NCI-H524 treated with DMSO at 0.1 percent for 48 hours (cell line): Measurements from ENCODE around the gene BRCA2.
A peak's percentile ranks its signal among the peaks of the same experiment; 100 is the strongest.

Source experiments
- DNase-seq: peaks from one replicate; lab custom pipeline; 2025; lab: John Stamatoyannopoulos, UW

Gene BRCA2, protein sequence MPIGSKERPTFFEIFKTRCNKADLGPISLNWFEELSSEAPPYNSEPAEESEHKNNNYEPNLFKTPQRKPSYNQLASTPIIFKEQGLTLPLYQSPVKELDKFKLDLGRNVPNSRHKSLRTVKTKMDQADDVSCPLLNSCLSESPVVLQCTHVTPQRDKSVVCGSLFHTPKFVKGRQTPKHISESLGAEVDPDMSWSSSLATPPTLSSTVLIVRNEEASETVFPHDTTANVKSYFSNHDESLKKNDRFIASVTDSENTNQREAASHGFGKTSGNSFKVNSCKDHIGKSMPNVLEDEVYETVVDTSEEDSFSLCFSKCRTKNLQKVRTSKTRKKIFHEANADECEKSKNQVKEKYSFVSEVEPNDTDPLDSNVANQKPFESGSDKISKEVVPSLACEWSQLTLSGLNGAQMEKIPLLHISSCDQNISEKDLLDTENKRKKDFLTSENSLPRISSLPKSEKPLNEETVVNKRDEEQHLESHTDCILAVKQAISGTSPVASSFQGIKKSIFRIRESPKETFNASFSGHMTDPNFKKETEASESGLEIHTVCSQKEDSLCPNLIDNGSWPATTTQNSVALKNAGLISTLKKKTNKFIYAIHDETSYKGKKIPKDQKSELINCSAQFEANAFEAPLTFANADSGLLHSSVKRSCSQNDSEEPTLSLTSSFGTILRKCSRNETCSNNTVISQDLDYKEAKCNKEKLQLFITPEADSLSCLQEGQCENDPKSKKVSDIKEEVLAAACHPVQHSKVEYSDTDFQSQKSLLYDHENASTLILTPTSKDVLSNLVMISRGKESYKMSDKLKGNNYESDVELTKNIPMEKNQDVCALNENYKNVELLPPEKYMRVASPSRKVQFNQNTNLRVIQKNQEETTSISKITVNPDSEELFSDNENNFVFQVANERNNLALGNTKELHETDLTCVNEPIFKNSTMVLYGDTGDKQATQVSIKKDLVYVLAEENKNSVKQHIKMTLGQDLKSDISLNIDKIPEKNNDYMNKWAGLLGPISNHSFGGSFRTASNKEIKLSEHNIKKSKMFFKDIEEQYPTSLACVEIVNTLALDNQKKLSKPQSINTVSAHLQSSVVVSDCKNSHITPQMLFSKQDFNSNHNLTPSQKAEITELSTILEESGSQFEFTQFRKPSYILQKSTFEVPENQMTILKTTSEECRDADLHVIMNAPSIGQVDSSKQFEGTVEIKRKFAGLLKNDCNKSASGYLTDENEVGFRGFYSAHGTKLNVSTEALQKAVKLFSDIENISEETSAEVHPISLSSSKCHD (N-terminal part only)

DNA sequence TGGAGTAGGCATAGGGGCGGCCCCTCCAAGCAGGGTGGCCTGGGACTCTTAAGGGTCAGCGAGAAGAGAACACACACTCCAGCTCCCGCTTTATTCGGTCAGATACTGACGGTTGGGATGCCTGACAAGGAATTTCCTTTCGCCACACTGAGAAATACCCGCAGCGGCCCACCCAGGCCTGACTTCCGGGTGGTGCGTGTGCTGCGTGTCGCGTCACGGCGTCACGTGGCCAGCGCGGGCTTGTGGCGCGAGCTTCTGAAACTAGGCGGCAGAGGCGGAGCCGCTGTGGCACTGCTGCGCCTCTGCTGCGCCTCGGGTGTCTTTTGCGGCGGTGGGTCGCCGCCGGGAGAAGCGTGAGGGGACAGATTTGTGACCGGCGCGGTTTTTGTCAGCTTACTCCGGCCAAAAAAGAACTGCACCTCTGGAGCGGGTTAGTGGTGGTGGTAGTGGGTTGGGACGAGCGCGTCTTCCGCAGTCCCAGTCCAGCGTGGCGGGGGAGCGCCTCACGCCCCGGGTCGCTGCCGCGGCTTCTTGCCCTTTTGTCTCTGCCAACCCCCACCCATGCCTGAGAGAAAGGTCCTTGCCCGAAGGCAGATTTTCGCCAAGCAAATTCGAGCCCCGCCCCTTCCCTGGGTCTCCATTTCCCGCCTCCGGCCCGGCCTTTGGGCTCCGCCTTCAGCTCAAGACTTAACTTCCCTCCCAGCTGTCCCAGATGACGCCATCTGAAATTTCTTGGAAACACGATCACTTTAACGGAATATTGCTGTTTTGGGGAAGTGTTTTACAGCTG is at the start of gene BRCA2, which contains the start of gene ZAR1L:
TSS of gene BRCA2 (plus strand) at position 271 of the 790 bp plus-strand sequence. CDS start 953 bp downstream, outside the sequence.
TSS of gene ZAR1L (minus strand) at position 126 of the 790 bp plus-strand sequence. CDS start 3,438 bp downstream, outside the sequence.
- DNase-seq: peak; percentile 91

DNA sequence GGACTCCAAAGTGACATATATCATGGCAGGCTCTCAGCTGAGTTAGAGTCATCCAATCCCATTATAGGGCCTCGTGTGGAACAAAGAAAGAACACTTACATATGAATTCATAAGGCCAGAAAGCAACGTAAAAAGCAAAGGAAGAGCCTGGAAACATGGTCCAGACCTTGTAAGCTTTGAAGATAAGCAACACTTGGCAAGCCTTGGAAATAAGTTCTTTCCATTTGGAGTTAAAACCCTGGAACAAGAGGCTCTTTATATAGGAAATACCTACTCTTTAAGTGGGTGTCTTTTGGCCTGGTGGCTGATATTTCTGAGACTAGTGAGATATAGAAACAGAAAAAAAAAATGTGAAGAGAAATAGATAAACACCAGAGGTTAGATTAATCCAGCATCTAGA is 49.6 kb upstream of the BRCA2 start:
- no peak for DNase-seq

DNA sequence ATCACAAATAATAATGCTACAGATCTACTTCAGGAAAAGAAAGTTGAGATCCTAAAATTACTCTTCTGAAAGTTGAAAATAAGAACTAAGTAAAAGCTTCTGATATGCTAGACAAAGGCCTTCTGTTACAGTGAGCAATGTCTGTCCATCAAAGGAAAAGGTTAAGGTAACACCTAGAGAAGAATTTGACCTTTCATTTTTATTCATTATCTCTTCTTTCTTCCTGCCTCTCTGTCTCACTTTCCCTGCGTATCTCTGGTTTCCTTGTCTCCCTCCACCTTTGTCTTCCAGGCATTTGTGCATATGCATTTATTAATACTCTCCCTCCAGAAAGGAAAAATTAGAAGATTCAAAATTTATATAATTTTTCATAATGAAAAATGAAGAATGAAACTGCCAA is 49.2 kb upstream of the BRCA2 start:
- DNase-seq: no peak

DNA sequence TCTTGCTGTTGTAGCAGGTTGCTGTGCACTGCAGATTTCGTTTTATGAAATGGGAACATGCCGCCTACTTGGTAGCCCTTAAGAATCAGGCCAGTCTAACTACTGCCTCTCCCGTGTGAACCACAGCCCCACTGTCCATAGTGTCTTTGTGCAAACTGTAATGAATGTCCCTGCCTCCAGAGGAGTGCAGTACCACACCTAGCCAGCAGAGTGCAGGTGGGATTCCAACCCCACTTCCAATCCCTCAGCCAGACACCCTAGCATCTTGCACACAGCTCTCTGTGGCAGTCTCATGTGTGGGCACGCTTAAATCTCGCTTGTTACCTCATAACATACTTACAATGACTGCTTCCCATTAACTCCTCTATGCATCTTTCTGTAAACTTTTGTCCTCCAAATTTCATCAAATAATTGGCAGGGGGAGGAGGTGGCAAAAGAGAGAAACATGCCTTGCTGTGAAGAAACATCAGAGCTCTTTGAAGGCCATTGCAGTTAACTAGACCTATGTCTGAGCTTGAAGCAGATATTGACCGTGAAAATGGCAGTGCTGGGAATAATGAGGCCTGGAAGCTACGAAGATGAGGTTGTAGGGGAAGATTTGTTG is 47.4 kb upstream of the BRCA2 start:
- DNase-seq: no peak

DNA sequence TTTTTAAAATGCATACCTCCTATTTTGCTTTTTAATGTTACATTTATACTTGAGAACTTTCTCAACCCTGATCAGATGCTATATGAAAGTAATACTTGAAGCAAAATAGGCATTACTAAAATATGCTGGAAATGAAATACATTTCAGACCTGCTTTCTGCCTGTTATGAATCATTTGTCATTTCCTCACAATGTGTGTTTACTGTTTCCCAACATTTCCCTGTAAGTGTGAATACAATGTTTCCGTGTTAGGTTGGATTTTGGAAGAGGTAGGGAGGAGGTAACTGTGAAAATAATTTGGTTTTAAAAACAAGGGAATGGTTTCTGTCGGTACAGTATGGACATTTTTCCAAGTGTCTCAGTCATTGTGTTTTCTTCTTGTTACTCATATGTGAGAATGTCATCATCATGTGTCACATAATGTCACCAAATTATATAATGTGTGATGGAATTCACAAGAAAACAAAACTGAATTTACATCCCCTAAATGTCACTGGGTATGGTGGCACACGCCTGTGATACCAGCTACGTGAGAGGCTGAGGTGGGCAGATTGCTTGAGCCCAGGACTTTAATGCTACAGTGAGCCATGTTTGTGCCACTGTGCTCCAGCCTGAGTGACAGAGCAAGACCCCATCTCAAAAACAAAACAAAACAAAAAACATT is 43.2 kb upstream of the BRCA2 start:
- DNase-seq: no peak

DNA sequence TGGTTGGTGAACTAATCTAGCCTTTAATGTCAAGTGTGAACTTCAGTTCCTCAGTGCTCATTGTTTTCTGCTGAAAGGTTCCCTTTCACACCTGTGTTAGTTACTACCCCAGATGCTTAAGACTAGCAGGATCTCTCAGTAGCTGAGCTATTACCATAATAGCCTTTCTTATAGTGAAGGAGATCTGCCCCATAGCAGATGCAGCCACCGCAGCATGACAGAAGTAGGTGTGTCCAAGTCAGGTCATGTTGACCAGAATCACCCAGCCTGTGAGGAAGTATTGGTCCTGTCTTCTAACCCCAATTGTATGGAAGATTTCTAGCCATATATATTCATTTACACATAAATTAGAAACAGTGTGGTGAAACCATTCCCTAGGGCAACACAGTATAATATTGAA is 37.5 kb upstream of the BRCA2 start:
- DNase-seq: no peak

DNA sequence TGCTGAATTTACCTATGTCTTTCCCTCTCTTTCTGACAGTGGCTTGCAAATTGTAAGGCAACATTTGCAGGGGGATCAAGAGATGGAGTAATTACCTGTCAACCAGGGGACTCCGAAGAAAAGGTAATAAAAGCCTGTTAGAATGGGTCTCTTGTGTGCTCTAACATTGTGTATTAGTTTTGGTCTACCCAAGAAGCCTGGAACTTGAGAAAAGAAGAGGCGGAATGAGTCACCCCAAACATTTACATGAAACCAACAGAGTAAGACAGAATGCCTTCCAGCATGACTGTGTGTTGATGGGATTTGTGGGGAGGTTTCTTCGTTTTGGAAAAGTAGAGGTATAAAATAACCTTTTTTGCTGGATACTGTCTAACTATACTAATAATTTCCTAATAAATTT is 36.9 kb upstream of the BRCA2 start:
- no peak for DNase-seq

DNA sequence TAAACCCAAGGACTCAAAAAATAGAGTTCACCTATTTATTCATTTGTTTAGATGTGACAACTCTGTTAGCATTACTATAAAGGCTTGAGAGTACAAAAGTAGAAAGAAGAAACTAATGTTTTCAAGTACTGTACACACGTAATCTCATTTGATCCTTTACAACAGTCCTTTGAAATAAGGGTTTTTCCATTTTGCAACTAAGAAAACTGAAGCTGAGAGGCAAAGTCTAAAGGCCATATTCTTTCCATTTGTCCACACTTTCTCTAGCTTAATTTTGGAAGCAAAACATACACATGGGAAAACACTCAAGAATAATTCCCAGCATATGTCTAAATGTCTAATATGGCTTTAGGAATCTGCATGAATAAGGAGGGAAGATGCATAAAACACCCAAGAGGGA is 34.2 kb upstream of the BRCA2 start:
- DNase-seq: no peak

DNA sequence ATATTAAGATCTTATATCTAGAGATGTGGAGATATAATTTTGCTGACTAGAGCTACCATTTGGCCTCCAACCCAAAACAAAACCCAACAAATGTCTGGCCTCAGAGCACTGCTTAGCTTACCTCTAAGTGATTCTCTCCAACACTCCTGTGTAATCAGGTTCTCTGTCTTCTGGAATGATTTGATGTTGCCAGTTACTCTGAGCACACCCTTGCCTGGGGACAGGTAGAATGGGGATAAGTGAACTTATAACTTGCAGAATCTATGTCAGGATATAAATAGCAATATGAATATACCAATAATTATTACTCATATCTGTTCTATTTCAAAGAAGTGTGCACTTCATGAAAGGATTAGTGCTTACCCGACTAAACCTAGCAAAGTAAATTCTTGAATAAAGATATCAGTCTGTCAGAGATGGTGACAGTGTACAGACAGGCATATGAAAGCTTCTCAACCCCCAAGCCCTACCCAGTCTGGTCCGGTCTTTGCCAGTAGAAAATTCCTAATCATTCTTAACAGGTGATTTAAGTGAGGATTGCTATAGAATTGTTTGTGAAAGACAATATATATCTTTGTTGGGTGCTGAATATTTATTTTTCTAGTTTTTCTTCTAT is 33.1 kb upstream of the BRCA2 start:
- no peak for DNase-seq

DNA sequence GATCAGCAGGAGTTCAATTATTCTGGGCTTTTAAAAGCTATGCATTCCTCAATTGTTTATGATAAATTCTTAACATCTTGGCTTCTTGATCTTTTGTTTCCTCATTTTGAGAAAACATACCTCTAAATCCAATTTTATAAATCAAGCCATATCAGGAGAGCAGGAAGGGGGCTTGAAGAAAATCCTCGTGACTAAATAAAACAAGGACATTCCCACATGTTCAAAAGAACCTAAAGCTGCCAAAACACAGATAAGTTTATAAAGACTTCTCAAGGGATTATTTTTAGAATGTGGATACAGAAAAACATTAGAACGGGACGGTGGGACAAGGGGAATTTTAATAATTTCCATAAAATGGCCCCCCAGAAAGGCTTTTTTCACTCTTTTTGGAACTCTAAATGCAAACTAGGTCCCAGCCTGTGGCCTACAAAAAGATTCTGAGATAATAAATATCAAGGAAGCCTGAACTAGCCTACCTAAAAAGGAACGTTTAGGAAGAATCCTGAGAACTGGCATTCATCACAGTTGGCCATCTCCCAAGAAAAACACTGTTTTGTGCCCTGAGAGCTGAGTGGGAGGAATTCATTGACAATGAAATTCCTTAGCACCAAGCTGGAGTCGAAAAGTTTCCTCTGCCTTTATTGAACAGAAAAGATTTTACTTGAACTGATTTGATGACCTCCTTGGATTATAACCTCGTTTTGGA is 30.2 kb upstream of the BRCA2 start:
- no peak for DNase-seq

DNA sequence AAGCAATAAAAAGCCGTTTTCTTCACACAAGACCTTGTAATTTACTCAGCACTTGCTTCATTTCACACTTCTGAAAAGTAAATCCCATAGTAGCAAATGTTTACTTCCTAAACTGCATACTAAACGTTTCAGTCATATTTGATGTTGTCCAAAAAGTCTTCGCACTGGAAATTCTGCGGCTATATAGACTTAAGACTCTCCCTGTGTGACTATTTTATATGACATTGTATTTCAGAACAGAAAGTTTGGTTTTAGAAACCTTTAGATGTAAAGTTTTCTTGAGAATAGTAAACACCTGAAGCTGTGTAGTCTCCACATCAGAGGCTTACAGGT is 29.7 kb upstream of the BRCA2 start:
- no peak for DNase-seq

DNA sequence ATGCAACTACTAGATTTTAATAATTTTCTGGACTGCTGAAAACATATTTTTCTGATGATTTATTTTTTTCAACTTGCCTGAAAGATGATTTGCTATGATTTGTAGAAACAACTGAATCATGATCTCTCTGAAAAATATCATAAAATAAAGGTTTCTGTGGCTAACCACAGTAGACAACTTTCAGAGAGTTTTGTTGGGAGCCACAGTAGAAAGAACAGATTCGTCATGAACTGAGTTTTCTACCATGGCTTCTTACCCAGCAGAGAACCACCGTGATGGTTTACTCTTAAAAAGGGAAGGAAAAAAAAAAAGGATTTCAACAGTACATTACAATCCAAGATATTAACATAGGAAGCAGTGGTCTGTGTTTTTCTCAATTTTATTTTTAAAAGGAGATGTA is 18.1 kb upstream of the BRCA2 start:
- DNase-seq: no peak

DNA sequence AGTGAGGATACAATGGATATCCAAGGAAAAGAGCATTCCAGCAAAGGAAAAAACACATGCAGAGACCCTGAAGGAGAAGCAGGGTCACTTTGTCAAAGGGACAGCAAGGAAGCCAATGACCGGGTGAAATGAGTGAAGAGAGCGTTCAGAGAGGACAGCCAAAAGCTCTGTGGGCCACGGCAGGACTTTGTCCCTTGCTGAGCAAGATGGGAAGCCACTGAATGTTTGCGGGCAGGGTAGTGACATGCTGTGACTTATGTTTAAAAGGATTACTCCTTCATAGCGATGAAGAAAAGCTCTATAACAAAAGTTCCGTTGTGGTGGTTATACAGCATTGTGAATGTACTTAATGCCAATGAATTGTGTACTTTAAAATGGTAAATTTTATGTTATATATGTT is 16.6 kb upstream of the BRCA2 start:
- no peak for DNase-seq

DNA sequence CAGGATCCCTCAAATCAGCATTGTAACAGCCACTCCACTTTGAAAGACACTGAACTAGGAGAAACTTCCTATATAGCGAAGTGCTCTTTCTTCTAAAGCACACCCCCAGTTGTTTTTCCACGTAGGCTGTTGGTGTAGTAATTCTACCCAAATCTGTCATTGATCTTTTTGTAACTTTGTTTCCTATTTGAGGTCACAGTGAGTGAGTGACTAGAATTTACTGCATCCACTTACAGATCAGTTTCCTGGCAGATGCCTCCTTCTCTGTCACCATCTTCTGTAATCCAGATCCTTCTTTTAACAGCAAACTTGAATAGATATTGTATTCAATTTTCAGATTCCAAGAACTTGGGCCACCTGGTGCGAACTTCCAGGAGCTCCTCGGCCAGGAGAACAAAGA is 15.4 kb upstream of the BRCA2 start:
- DNase-seq: no peak

DNA sequence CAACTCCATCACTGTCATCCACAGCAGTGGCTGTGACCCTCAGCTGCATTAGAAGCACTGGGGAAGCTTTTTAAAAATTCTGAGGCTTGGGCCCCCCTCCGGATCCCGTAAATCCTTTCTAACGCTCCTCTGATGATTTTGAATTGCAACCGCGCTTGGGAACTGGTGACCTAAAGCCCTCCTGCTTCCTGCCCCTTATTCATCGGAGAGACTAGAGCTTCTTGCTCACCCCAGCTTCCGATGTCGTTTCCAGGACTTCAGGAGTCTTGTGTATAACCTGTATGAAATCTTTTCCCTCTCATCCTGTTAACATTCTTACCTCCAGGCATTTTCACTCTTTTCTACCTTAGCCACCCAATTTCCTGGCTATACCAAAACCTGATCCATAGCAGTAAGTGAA is 14.9 kb upstream of the BRCA2 start:
- DNase-seq: no peak

DNA sequence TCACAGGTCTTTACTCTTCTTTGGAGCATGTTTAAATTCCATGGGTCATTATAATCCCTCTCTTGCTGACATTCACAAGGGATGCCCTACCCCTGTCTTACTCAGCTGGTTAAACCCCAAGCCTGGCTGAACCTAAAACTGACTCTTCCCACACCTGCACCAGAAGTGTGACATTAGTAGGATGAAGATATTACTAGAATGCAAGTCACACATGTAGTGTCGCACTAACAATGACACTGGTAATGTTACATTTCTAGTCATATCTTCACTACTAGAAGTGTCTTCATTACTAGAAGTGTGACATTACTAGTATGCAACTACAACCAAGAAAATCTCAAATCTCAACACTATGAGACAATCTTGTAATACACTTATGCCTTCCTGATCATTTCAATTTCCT is 14.4 kb upstream of the BRCA2 start:
- no peak for DNase-seq

DNA sequence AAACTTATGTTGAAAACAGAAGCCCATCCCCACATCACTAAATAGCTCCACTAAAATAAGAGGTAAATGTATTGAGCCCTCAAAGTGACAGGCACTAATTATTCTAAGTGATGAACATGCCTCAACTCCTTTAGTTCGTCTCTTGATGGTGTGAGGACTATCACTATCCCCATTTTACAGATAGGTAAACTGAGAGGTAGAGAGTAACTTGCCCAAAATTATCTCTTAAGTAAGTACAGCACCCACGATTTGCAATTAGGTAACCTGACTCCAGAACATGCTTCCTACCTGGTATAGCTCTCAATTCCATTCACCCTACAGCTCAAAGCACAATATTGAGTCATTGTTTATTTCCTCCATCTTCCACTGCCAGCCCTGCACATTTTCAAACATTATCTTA is 12.8 kb upstream of the BRCA2 start:
- DNase-seq: no peak

DNA sequence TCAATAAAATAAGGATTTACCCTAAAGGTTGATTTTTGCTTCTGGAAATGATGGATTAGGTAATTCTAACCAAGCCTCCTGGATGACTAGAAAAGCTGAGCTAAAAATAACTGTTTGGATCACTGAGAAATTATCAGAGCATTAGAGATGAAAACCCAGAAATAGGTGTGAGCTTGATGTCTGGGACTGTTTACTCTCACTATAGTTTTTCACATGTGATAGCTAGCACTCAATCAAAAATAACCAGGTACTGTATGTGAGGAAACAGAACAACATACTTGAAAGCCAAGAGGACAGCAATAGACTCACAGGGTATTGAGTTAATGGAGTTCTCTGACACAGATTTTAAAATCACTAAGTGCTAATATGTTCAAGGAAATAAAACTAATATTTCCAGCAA is 9.7 kb upstream of the BRCA2 start:
- DNase-seq: no peak

DNA sequence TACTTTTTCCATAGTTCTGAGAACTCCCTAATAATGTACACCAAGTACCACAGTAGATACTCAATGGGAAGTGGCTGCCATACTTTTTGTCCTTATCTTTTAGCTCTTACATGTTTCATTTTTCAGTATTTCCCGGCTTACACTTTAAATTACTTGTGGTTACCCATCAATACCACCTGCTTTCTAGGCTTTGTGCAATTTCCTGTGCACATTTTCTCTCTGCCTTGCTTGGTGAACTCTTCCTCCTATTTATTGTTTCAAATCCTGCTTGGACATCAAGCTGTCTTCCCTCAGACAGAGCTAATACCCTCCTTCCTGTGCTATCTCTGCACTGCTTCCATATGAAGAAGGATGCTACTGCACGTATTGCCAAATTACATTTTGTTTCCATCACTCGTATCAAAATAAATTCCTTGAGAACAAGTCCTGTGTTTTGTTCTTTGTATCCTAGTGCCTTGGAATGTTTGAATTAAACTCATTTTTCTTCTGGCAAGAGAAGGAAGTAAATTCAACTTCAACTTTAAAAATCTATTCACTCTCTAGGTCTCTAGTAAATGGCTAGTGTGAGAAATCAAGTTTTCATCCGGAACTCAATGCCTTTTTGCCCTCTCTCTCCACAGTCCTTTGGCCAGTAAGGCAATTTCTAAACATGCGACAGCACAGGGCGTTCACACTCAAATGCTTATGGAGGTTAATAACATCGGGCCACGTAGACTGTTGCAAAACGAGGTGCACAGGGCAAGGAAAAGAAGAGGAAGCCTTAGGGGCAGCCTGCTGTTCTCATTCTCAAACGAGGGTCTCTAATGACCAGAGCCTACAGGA is 5.8 kb upstream of the BRCA2 start:
- no peak for DNase-seq
